ENCODE data around the gene ALX3.

The ALX3 gene

GRCh38 chr1:110017792-110018191, 52.7 kb downstream of the ALX3 start:
- Histone ChIP-seq H3K27me3 (ENCODE audit: insufficient read depth, low read length) (no peaks in the 10 kb centered on the region), H3K4me3 (ENCODE audit: low read length) (no peak overlapping the region), H3K36me3 (ENCODE audit: insufficient read depth, low read length) (peaks cover 96% of the 10 kb centered on the region), H3K9me3 (ENCODE audit: insufficient read depth, low read depth, low read length) (no peaks in the 10 kb centered on the region), H3K4me1 (ENCODE audit: insufficient read depth, low read length) (no peaks in the 10 kb centered on the region), H3K27ac (ENCODE audit: low read depth, low read length) (no peak overlapping the region), H3K9ac (ENCODE audit: low read depth, low read length) (no peak overlapping the region)
- 95% methylated on average over 3 of the region's 3 CpGs for WGBS

DNA sequence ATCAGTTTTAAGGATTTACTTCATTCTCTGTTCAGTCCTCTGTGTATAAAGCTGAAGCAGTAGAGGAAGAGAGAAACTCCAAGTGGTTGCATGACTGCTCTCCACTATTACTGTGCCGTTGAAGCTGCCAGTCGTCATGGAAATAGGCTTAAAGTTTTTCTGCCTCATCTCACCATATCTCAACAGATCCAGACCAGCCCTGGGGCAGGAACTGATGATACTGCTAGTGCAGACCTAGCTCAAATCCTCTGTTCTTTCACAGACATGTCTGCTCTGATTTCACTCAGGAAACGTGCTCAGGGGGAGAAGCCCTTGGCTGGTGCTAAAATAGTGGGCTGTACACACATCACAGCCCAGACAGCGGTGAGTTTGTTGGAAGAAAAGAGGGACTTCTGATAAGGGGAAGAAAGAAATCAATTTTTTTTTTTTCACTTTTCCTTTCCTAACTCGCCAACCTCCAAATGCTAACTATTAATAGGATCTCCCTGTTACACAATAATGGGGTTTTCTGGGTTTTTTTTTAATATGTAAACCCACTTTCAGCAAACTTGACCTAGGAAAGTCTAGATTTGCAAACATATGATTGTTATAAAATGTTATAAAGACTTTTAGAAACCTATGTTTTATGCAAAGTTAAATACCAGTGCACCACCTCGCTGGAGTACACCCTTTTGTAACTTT, 58.2 kb downstream of the ALX3 start:
- no peak overlapping the region for H3K4me3 ChIP-seq (ENCODE audit: low read length)
- H3K27me3 ChIP-seq (ENCODE audit: insufficient read depth, low read length): no peaks in the 10 kb centered on the region
- H3K27ac ChIP-seq (ENCODE audit: low read depth, low read length): no peak overlapping the region
- H3K4me1 ChIP-seq (ENCODE audit: insufficient read depth, low read length): peaks cover 6% of the 10 kb centered on the region
- WGBS: 94% methylated on average over 5 of the region's 6 CpGs
- peaks cover 81% of the 10 kb centered on the region for H3K36me3 ChIP-seq (ENCODE audit: insufficient read depth, low read length)
- no peaks in the 10 kb centered on the region for H3K9me3 ChIP-seq (ENCODE audit: insufficient read depth, low read depth, low read length)
- no peak overlapping the region for H3K9ac ChIP-seq (ENCODE audit: low read depth, low read length)

DNA sequence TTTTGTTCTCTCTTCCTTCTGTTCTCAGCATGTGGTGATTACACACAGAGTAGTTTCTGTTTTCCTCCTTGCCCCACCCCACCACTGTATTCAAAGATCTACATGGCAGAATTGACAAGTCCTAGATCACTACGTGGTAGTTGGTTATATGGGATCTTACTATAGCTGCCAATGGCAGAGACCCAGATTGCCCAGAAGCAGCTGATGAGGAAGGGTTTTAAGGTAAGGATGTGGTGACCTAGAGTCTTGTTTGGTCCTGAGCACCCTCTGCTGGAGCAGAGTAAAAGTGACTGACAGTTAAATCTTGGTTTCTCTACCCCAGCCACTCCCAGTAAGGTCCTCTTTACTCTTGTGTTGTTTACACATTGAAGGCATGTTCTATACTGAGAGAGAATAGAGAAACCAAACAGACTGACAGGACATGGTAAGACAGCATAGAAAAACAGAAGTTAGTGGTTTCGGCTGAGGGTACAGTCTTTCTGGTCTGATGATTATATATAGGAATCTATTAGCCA, 58.9 kb downstream of the ALX3 start:
- 82% methylated on average over 2 of the region's 2 CpGs for WGBS
- Histone ChIP-seq H3K36me3 (ENCODE audit: insufficient read depth, low read length) (peaks cover 75% of the 10 kb centered on the region), H3K9ac (ENCODE audit: low read depth, low read length) (no peak overlapping the region), H3K9me3 (ENCODE audit: insufficient read depth, low read depth, low read length) (no peaks in the 10 kb centered on the region), H3K27me3 (ENCODE audit: insufficient read depth, low read length) (no peaks in the 10 kb centered on the region), H3K27ac (ENCODE audit: low read depth, low read length) (no peak overlapping the region), H3K4me3 (ENCODE audit: low read length) (no peak overlapping the region), H3K4me1 (ENCODE audit: insufficient read depth, low read length) (peaks cover 12% of the 10 kb centered on the region)
